ENCODE measurements around the gene CREB5.

CREB5 gene

DNA sequence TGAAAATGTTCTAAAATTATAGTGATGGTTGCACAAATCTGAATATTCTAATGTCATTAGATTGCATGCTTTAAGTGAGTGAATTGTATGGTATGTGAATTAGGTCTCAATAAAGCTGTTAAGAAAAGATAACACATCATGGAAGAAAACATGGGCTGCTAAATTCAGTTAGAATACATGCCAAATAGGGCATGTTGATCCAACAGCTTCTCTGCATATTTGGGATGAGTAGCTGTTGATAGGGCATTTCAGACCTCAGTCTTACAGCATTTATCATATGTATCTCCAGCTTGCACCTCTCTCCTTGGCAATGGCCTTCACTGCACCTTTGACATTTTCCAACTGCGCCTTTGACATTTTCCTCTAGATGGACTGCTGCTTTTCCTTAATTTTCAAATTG, 13.2 kb downstream of the CREB5 start:
- H3K27ac ChIP-seq: no peak overlapping the region
- TF ChIP-seq CTCF (conservative IDR thresholded peaks at IDR 0.05): no peak

GRCh38 chr7:28427236-28427635, 14.9 kb downstream of the CREB5 start:
- no peak for TF ChIP-seq CTCF (conservative IDR thresholded peaks at IDR 0.05)
- H3K27ac ChIP-seq: no peak overlapping the region

- no peak for TF ChIP-seq CTCF (conservative IDR thresholded peaks at IDR 0.05)
- no peak overlapping the region for H3K27ac ChIP-seq
Observed at GRCh38 chr7:28430616-28431015, 18.3 kb downstream of the CREB5 start.

DNA sequence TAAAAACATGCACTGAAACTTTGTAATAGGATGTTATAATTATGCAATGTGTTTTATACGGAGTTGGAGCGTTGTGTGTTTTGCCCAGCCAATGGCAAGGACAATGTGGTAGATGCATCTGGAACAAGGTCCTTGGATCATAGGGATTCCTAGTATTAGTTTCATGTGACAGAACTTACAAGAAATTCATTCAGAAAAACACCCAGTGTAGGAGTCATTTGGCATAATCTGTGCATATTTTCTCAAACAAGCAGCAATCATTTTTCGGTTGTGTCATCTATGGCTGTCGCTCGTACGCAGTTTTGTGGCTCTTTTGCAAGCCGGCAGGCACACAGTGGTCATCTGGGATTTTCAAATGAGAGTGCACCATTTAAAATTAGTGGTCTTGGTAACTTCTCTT, 19.8 kb downstream of the CREB5 start:
- no peak for TF ChIP-seq CTCF (conservative IDR thresholded peaks at IDR 0.05)
- no peak overlapping the region for H3K27ac ChIP-seq

DNA sequence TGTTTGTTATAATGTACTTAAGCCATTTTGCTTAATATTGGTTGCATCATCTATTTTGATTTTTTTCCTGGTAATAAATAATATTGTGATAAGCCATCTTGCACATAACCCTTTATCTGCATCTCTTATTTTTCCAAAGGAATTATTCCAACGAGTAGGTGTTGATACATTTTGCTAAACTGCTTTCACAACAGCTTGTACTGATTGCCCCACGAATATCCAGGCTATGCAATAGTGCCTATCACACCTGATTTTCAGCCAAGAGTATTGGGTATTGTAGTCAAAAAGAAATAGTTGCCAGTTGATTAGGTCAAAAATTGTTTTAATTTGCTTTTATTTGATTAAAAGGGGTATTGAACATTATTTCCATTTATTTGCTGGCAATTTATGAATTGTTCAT, 20.7 kb downstream of the CREB5 start:
- no peak for TF ChIP-seq CTCF (conservative IDR thresholded peaks at IDR 0.05)
- H3K27ac ChIP-seq: no peak overlapping the region

DNA sequence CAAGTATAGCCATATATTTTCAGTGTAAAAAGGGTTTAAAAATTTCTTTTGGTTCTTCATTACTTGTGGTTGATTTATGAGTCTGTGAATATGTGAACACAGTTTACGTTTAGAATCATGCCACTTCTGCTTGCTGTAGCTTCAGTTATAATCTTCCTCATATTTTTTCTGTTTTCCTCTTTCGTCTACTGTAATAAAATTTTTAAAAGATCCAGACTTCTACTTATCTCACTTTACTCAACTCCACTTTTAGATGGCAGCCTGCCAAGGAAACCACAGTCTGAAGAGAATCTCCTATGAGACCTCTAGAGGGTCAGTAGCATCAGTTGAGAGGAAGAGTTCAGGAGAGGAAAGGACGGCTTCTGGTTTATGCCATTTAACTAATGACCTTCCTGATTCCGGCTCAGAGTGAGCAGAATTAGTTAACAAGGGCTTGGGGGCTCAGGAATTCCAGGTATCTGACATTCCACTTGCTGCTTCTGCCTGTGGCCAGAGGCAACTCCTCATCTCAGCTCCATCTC, 21.4 kb downstream of the CREB5 start:
- no peak for TF ChIP-seq CTCF (conservative IDR thresholded peaks at IDR 0.05)
- H3K27ac ChIP-seq: no peak overlapping the region

GRCh38 chr7:28434510-28434909, 22.2 kb downstream of the CREB5 start:
- H3K27ac ChIP-seq: no peak overlapping the region
- no peak for TF ChIP-seq CTCF (conservative IDR thresholded peaks at IDR 0.05)

GRCh38 chr7:28435152-28435551, 22.8 kb downstream of the CREB5 start:
- H3K27ac ChIP-seq: no peak overlapping the region
- no peak for TF ChIP-seq CTCF (conservative IDR thresholded peaks at IDR 0.05)

Measured in VCaP (cell line).